ENCODE results near the gene RTN4R. TPM values are rescaled to one million over a fixed set of nuclear protein-coding genes. Genes with fewer than 3 reads are reported as not detected.

Gene RTN4R
- total and polyA plus RNA-seq, 2 of the 4 experiments (the other 2 are of a cell fraction), result 0.18 to 0.94 TPM

DNA sequence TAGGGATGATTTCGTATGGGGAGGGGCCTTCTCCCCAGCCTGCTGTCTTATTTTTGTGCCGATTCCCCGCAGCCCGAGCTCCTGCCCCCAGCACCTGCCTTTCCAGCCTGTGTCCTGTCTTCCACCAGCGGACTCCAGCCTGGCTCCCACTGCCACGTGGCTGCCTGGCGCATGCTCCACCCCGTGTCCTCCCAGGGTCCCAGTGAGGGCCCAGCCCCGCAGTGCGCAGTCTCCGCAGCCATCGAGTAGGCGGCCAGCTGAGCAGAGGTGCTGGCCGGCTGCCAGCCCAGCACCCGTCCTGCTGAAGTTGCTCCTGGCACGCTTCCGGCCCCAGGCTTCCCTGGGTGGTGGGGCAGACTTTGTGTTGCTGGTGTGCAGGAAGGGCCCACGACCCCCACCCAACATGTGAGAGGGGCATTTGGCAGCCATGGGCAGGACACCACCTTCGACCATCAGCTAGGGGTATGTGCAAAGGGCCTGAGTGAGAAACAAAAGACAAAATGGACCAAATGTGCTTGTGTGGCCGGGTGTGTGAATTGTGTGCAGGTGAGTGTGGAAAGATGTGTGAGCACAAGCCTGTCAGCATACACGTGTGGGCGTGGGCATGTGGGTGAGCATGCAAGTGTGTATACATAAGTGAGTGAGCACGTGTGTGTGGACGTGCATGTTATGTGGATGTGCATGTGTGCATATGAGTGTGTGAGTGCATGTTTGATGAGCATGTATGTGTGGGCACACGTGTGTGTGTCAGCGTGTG lies 55.9 kb downstream of the RTN4R start:
- no peak overlapping the region for H4K91ac ChIP-seq (ENCODE audit: insufficient read depth, low read depth, low read length)
- intact Hi-C loops (cut with micrococcal nuclease), result loop anchor here (2.0 kb wide), 1 partner anchor 27 kb away; no protein-coding TSS in a partner anchor
- H2AK5ac ChIP-seq (ENCODE audit: low read depth, low read length), result no peak overlapping the region; the same call in 1 of the 2 replicates
- no peaks in the 10 kb centered on the region for H3K9me3 ChIP-seq (ENCODE audit: control insufficient read depth, insufficient read depth, low read length)
- ATAC-seq (ENCODE audit: low read depth) (no peak), DNase-seq (peak; percentile 7)
- H3K9ac ChIP-seq (ENCODE audit: low read depth, low read length), result no peak overlapping the region
- H4K5ac ChIP-seq (ENCODE audit: low read depth, low read length), result no peak overlapping the region
- H2AK9ac ChIP-seq (replicated peaks; ENCODE audit: low read depth, low read length, poor library complexity), result peak overlapping the region; percentile 23
- H3K27me3 ChIP-seq (ENCODE audit: control insufficient read depth, insufficient read depth, low read length), result peaks cover 4% of the 10 kb centered on the region; the same call in 1 of the 2 replicates
- H4K8ac ChIP-seq (ENCODE audit: low read depth in 2 of 2, low read length in 2 of 2), result no peak overlapping the region
- H3K4ac ChIP-seq (ENCODE audit: low read depth, low read length), result no peak overlapping the region
- no peak overlapping the region for H2BK15ac ChIP-seq (ENCODE audit: low read depth, low read length)
- H3K23ac ChIP-seq (ENCODE audit: low read depth, low read length), result no peak overlapping the region
- no peak overlapping the region for H2BK5ac ChIP-seq (ENCODE audit: low read depth, low read length, poor library complexity, severe bottlenecking)
- H3K4me3 ChIP-seq (ENCODE audit: insufficient read depth, low read depth, low read length), result no peak overlapping the region
- in situ Hi-C loops (cut with MboI; ENCODE audit: low sequenced_read_pairs), result no loop called here
- H3K18ac ChIP-seq (ENCODE audit: low read depth, low read length), result no peak overlapping the region
- H3K36me3 ChIP-seq (ENCODE audit: control insufficient read depth, insufficient read depth, low read length), result no peaks in the 10 kb centered on the region
- H3K4me1 ChIP-seq (ENCODE audit: control insufficient read depth, insufficient read depth, low read length), result peaks cover 2% of the 10 kb centered on the region; the same call in 1 of the 2 replicates
- H3K4me2 ChIP-seq (ENCODE audit: low read depth, low read length), result no peak overlapping the region
- H3K56ac ChIP-seq (ENCODE audit: extremely low read depth, insufficient read depth, low read length), result no peak overlapping the region
- peak overlapping the region; percentile 24 for H2AFZ ChIP-seq (replicated peaks; ENCODE audit: low read length, poor library complexity)
- 75% methylated on average over 12 of the region's 26 CpGs; no CpG with 5 or more reads in 1 of the 2 experiments for WGBS, 2 experiments (ENCODE audit: extremely low coverage in 2 of 2, insufficient read length in 1 of 2)
- BruUV-seq (replicated peaks), result no TSS peak
- no peak overlapping the region for H2BK120ac ChIP-seq (ENCODE audit: low read depth, low read length)
- H3K9me1 ChIP-seq (ENCODE audit: insufficient read depth, low read length), result peaks cover 4% of the 10 kb centered on the region; the same call in 1 of the 2 replicates
- H3K79me1 ChIP-seq (ENCODE audit: low read depth in 1 of 2, low read length in 2 of 2), result peaks cover 0 to 5% of the 10 kb centered on the region in 2 experiments; a peak in 3 of 4 replicates
- H4K20me1 ChIP-seq (ENCODE audit: insufficient read depth, low read length), result no peaks in the 10 kb centered on the region
- H2BK20ac ChIP-seq (ENCODE audit: low read depth, low read length), result no peak overlapping the region
- POLR2A ChIA-PET (ENCODE audit: unreplicated experiment), result no interaction called here
- no peak overlapping the region for H3K27ac ChIP-seq (ENCODE audit: insufficient read depth, low read length)
- dilution Hi-C loops (cut with HindIII; ENCODE audit: low sequenced_read_pairs, unreplicated experiment), result no loop called here
- CTCF ChIA-PET, result no interaction called here
- H3K14ac ChIP-seq (replicated peaks; ENCODE audit: low read depth, low read length), result no peak overlapping the region
- TF ChIP-seq POLR2A (IDR thresholded peaks at IDR 0.05; ENCODE audit: low read depth, low read length), result no peak
- no peak for TF ChIP-seq RAD21 (IDR thresholded peaks at IDR 0.05; ENCODE audit: low read length)
- TF ChIP-seq, protein P1, sequence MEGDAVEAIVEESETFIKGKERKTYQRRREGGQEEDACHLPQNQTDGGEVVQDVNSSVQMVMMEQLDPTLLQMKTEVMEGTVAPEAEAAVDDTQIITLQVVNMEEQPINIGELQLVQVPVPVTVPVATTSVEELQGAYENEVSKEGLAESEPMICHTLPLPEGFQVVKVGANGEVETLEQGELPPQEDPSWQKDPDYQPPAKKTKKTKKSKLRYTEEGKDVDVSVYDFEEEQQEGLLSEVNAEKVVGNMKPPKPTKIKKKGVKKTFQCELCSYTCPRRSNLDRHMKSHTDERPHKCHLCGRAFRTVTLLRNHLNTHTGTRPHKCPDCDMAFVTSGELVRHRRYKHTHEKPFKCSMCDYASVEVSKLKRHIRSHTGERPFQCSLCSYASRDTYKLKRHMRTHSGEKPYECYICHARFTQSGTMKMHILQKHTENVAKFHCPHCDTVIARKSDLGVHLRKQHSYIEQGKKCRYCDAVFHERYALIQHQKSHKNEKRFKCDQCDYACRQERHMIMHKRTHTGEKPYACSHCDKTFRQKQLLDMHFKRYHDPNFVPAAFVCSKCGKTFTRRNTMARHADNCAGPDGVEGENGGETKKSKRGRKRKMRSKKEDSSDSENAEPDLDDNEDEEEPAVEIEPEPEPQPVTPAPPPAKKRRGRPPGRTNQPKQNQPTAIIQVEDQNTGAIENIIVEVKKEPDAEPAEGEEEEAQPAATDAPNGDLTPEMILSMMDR (conservative IDR thresholded peaks at IDR 0.05; ENCODE audit: low read depth, low read length), result no peak
- no peak for TF ChIP-seq SMC3 (IDR thresholded peaks at IDR 0.05; ENCODE audit: low read depth, low read length)
- TF ChIP-seq RFX5 (IDR thresholded peaks at IDR 0.05; ENCODE audit: low read depth, low read length), result no peak
- no peak for TF ChIP-seq RCOR1 (IDR thresholded peaks at IDR 0.05; ENCODE audit: insufficient replicate concordance, low read length)
- no peak for TF ChIP-seq CHD1 (IDR thresholded peaks at IDR 0.05; ENCODE audit: low read depth, low read length)
- no peak for TF ChIP-seq MXI1 (IDR thresholded peaks at IDR 0.05; ENCODE audit: borderline replicate concordance, low read depth, low read length)
- no peak for TF ChIP-seq FOS (IDR thresholded peaks at IDR 0.05; ENCODE audit: low read depth, low read length)
- TF ChIP-seq CEBPB (IDR thresholded peaks at IDR 0.05; ENCODE audit: low read depth, low read length), result no peak
- TF ChIP-seq, protein P2, sequence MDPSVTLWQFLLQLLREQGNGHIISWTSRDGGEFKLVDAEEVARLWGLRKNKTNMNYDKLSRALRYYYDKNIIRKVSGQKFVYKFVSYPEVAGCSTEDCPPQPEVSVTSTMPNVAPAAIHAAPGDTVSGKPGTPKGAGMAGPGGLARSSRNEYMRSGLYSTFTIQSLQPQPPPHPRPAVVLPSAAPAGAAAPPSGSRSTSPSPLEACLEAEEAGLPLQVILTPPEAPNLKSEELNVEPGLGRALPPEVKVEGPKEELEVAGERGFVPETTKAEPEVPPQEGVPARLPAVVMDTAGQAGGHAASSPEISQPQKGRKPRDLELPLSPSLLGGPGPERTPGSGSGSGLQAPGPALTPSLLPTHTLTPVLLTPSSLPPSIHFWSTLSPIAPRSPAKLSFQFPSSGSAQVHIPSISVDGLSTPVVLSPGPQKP (IDR thresholded peaks at IDR 0.05; ENCODE audit: borderline replicate concordance, low read depth, low read length), result no peak
- no peak for TF ChIP-seq MAZ (IDR thresholded peaks at IDR 0.05; ENCODE audit: borderline replicate concordance, low read depth, low read length)
- TF ChIP-seq MAFK (IDR thresholded peaks at IDR 0.05; ENCODE audit: low read depth, low read length), result no peak
- TF ChIP-seq BHLHE40 (IDR thresholded peaks at IDR 0.05; ENCODE audit: low read depth, low read length), result no peak
- TF ChIP-seq, protein P3, sequence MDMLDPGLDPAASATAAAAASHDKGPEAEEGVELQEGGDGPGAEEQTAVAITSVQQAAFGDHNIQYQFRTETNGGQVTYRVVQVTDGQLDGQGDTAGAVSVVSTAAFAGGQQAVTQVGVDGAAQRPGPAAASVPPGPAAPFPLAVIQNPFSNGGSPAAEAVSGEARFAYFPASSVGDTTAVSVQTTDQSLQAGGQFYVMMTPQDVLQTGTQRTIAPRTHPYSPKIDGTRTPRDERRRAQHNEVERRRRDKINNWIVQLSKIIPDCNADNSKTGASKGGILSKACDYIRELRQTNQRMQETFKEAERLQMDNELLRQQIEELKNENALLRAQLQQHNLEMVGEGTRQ (IDR thresholded peaks at IDR 0.05; ENCODE audit: low read depth, low read length), result no peak

Data from IMR-90 (cell line).